Stimulated activated CD4-positive, alpha-beta T cell treated with anti-CD3 and anti-CD28 coated beads, Interleukin-1b, Interleukin-23, amount 100 ng/mL, for 48 hours (primary cell): ENCODE data around the gene SMAD6.

ENCODE experiments used
- DNase-seq: peaks from one replicate; pipeline ENCODE4 v3.0.0-alpha.2; 2020

The SMAD6 gene

DNA sequence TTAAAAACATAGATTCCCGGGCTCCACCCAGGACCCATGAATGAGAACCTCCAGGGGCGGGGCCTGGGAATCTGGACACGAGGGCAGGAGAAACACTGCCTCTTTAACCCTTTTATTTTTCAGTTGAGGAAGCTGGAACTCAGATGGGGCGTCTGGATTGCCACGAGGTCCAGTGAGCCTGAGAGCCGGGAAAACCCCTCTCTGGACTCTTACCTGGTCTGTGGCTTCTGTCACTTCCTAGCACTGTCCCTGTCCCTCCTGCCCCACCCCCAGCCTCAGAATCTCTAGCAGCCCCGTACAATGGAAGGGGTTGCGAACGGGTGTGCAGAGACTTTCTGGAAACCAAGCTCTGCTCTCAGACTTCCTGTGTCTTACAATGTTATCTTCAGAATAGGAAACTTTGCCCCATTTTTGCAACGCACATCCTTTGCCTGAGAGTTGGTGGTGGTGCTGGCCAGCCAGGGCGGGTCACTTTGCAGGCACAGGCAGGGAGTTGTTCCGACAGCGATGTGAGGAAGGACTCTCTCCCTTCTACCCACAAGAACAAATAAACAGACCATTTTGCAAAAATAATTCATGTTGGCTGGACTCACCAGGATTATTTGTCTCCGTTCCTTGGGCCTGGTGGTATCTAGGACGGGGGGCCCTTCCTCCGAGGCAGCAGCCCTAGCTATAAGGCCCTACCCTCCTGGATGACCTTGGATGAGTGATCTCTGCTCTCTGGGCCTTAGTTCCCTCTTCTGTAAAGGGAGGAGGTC is 59.1 kb downstream of the SMAD6 start:
- no peak for DNase-seq

DNA sequence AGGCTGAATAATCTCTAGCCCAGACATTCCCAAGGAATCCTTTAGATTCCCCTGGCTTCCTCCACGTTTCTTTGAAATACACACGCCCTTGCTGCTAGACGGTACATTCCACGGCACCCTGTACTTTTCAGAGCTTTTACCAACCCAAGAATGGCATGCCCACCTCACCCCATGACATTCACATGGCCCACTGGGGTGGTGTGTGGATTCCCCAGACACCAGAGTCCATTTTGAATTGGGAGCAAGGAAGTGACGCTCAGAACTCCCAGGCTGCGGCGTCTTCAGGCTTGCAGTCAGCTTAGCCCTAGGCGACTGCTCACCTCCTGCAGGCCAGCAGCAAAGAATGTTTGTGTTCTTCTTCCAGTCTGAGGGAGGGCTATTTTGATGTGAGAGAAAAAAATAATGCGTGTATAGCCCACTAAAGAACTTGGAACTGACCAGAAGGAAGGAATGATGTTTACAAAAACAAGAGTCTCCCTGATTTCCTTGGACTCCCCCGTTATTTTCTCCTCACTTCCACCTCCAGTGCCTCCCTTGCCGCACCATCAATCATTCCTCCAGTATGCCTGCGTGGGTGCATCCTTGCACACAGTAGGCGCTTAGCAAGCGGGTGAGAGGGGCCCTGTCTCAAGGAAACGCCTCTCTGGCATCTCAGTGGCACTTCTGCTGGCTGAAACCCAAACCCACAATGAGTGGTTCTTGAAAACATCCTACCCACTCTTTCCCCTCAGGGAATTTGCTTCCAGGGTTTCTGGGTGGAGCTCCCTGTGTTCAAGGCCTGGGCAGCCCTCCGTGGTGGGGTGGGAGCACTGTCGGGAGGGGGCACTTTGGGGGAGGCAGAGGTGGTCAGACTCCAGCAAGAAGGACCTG is 59.9 kb downstream of the SMAD6 start:
- no peak for DNase-seq

DNA sequence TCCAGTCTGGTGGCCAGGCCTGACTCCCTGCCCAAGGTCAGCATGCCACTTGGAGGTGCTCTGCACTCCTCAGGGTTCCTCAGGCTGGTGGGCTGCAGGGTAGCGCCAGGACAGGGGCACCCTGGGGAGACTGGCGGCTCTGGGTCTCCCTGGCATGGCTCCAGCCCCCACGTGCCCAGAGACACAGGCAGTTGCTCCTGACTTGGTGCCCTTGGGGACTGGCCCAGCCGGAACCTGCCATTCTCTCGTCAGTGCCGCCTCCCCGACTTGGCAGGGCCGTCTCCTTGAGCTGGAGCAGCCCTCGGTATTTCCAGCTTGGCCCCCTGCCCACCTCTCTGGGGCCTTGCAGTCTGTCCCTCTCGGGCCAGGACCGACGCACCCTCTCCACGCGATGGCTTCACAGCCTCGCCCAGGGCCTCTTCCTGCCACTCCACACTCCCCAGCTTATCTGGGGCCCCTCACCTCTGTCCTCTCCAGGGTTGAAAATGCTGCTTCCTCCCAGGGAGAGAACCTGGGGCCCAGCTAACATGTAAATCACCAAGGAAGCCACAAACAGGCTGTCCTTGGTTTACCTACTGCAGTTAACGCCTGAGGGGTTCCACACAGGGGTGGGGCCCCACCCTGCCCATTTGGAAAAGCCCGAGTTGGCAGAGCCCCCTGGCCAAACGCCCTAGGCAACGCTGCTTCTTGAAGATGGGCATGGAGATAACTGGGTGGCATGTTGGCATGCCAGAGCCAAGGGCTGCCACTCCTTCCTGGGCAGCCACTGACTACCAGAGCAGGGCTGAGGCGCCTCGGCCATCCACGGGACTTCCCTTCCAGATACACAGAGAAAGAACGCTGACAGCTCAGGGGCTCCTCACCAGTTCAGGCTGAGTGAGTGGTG is 61.4 kb downstream of the SMAD6 start:
- DNase-seq = no peak

- no peak for DNase-seq
Measured at GRCh38 chr15:66764072-66764786, 62.2 kb downstream of the SMAD6 start.

DNA sequence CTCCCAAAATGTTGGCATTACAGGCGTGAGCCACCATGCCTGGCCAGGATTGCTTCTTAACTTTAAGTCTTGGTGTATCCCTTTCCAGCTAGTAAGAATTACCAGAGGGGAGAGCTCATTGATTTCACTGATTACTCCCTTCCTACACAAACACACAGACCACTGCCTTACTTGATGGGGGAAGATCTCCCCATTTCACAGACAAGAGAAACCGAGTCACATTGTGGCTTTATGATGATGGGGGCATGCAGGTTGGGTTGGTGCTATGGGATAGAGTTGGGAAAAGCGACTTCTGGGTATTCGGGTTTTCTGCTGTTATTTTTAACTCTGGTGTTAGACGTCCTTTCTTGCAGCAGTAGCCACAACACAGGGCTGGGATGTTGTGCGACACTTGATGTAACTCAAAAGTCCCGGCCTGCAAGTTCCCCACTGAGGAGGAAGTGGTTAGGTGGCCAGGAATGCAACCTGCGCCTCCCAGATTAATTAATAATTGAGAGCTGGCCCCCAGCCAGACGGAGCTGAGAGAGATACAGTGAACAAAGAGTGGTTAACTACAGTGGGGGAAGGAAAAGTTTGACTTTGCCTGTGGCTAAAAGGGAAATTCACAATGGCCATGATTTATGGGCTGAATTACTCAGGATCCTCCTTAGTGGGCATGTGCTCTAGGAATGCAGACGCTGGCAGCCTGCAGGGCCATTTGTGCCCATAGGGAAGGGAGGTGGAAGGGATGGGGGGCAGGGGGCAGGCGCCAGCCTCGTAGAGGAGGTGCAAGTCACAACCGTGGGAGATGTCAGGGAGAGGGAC is 63.6 kb downstream of the SMAD6 start:
- DNase-seq = no peak

GRCh38 chr15:66766282-66767230 is 64.5 kb downstream of the SMAD6 start:
- DNase-seq = peak; percentile 17

DNA sequence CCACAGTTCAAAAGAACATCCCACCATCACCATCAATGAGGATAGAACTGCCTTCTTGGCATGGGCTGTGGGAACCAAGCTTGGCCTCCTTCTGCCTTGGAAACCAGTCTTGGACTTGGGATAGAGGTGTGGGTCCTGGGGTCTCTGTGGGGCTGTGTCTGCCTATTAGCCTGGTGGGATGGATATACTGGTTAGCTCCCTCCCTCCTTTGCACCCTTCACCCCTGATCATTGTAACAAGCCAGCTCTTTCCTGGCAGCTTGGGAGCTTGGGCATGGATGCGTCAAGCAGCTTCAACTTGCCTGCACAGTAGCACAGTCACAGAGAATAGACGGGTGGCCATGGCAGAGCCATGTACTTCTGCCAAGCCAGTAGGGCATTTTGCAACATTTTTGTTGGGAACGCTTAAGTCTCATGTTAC is 65.2 kb downstream of the SMAD6 start:
- DNase-seq = no peak

- DNase-seq = no peak
Measured at GRCh38 chr15:66768987-66769386, 67.0 kb downstream of the SMAD6 start.

DNA sequence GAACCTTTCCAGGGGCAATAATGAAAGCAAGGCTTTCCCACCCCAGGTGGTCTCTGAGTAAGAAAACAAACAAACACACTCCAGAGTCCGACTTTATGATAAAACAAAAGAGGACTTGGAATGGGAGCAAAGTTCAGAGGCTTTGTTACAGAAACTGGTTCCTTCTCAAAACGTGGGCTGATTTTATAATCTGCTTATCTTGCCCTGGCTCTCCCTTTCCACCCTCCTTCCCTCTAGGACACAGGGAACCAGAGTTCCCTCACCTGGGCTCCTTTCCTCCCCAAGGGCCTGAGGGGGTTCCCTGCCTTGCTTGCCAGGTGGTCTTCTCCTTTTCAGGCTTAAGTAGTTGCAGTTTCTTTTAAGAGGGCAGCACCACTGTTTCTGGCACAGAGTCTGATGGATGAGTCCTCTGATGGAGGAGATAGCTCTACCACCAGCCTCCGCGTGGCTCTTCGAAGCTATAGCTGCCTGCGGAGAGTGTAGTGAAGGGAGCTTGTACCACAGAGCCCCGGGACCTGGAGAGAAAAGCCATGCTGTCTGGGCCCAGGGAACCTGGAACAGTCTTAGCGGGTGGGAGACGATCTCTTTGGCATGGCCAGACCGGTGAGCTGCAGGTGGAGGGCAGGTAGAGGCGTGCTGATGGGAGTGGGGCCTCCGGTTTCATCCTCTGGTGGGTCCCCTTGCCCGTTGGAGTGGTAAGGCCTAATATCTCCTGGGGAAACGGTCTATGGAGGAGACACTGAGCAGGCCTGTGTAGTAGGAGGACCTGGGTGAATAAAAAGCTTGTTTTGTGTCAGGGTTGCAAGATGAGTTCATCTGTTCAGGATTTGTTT is 68.7 kb downstream of the SMAD6 start:
- DNase-seq = no peak

DNA sequence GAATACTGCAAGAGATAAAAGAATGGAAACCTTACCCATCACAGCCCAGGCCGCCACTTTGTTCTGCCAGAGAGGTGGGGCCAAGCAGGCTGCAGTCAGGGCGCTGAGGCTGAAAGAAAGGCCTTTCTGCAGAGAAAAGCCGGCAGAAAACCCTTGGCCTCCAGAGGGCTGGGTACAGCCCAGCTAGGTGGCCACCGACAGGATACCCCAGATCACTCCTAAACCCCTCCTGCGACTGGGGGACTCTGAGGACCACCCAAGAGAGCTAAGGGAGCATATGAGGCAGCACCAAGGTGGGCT is 69.3 kb downstream of the SMAD6 start:
- no peak for DNase-seq

GRCh38 chr15:66772604-66773128 is 70.6 kb downstream of the SMAD6 start:
- DNase-seq = no peak

- no peak for DNase-seq
Measured at GRCh38 chr15:66773129-66773873, 71.3 kb downstream of the SMAD6 start.

DNA sequence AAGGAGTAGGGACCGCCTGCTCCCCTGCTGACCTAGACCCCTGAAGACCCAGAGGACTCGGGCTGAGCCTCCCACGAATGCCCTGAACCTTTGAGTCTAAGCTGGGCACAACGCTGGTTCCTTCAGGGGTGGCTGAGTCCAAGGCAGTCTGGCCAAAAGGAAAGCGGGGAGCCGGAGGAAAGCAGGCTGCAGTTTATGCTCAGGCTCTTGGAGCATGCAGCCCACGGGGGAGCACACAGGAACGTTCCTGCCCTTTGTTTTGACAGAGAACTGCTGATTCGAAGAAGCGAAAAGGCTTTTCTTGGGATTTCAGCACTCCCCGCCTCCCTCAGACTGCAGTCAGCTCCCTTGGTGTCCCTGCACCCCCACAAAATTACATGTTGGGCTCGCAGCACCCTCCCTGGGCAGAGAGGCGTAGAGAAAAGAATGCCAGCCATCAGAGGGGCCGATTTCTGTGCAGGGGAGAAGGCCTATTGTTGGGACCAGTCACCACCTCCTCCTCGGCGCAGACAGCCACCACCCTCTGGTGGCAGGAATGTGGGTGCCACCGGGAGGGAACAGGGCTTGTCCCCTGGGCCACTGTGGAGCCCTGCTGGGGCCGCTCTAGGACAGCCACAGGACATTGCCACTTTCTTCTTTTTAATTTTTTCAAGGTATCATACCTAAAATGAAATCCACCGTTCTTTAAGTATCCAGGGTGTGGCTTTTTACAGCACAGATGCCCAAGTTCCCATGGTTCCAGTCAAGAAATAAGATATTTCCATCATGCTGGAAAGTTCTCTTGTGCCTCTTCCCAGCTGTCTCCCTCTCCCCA is 72.2 kb downstream of the SMAD6 start:
- DNase-seq = peak; percentile 37

- DNase-seq = no peak
Measured at GRCh38 chr15:66775127-66776105, 73.4 kb downstream of the SMAD6 start.

- no peak for DNase-seq
Measured at GRCh38 chr15:66777054-66777453, 75.0 kb downstream of the SMAD6 start.

- no peak for DNase-seq
Measured at GRCh38 chr15:66777596-66778313, 75.7 kb downstream of the SMAD6 start.
